ENCODE measurements around the gene ETF1. TPM values are rescaled to one million over a fixed set of nuclear protein-coding genes. Genes with fewer than 3 reads are reported as not detected.

Gene ETF1
- total and polyA plus RNA-seq, 9 of the 15 experiments (the other 6 are each of a cell fraction or from before 2014, with no cell fraction given) = 53.7 to 209 (median 164) TPM

GRCh38 chr5:138577452-138577851 is 34.4 kb upstream of the ETF1 start (continued):
- TF ChIP-seq E2F6 (IDR thresholded peaks at IDR 0.05; ENCODE audit: borderline replicate concordance in 1 of 2, extremely low read depth in 1 of 2, insufficient read depth in 1 of 2, insufficient read length in 1 of 2, low read depth in 1 of 2, low read length in 1 of 2, poor library complexity in 1 of 2, severe bottlenecking in 1 of 2) (no peak), SMAD2 (IDR thresholded peaks at IDR 0.05; ENCODE audit: low read depth, low read length) (no peak)

- H3K4me2 ChIP-seq (ENCODE audit: insufficient read depth, low read length) = peak within 1 kb of the TSS; percentile 91
- no peaks in the 10 kb centered on the region for H3K9me1 ChIP-seq (ENCODE audit: control insufficient read depth, insufficient read depth, low read length)
- H2AFZ ChIP-seq (ENCODE audit: low read depth, low read length) = peak within 1 kb of the TSS; percentile 93
- peaks cover 2% of the 10 kb centered on the region; the same call in 1 of the 2 replicates for H3K9me3 ChIP-seq (replicated peaks; ENCODE audit: control insufficient read depth, insufficient read depth, low read depth, low read length)
- intact Hi-C loops (cut with micrococcal nuclease) (loop anchor here (1.0 to 5.0 kb wide), 4 partner anchors 58 to 767 kb away; partner anchors contain the start of gene PAIP2), in situ Hi-C loops (cut with MboI) (no loop called here)
- no peaks in the 10 kb centered on the region for H3K27me3 ChIP-seq (ENCODE audit: control insufficient read depth in 2 of 2, insufficient read depth in 2 of 2, low read length in 2 of 2)
- WGBS (ENCODE audit: insufficient coverage, low coverage, missing lambda C conversion rate) = 1% methylated on average over 73 of the region's 73 CpGs
- peak within 1 kb of the TSS; percentile 72 for H3K4me3 ChIP-seq
- DNase-seq (ENCODE audit: extremely low read depth in 1 of 4, low spot score in 3 of 4) (peak; percentile 97 to 100 (median 98)), FAIRE-seq (peak; percentile 97), ATAC-seq (peak; percentile 90)
- H4K20me1 ChIP-seq (replicated peaks; ENCODE audit: control insufficient read depth, insufficient read depth, low read length) = no peaks in the 10 kb centered on the region
- H3K9ac ChIP-seq (ENCODE audit: insufficient read depth in 1 of 2, low read depth in 2 of 2, low read length in 2 of 2) = peak within 1 kb of the TSS; percentile 99
- ChIA-PET CTCF (ENCODE audit: low intra/inter-chr PET ratio) (interaction anchor here (0.5 to 0.7 kb wide), 2 partner anchors 110 to 482 kb away, joined by 3 read pairs; partner anchors contain the start of gene EGR1), POLR2A (interaction anchor here (0.6 to 2.5 kb wide), 26 partner anchors 9 to 1537 kb away, joined by 3 to 18 read pairs (median 4); partner anchors contain the start of genes EGR1, ETF1 and PAIP2)
- BruUV-seq (replicated peaks) = no TSS peak
- peaks cover 11 to 21% of the 10 kb centered on the region in 2 experiments; a peak in 4 of 5 replicates for H3K4me1 ChIP-seq (replicated peaks in 1 of 2; ENCODE audit: control insufficient read depth in 2 of 2, insufficient read depth in 2 of 2, low read length in 2 of 2)
- H3K27ac ChIP-seq (ENCODE audit: extremely low read depth, low read depth, low read length) = peak within 1 kb of the TSS; percentile 97
- peaks cover 51% of the 10 kb centered on the region for H3K79me2 ChIP-seq (ENCODE audit: control insufficient read depth, insufficient read depth, low read length)
- H3K36me3 ChIP-seq (ENCODE audit: control insufficient read depth, insufficient read depth, low read length) = peaks cover 41% of the 10 kb centered on the region
- no peak for TF ChIP-seq ZNF785 (CRISPR knock-in tag; IDR thresholded peaks at IDR 0.05)
- TF ChIP-seq CC2D1A (IDR thresholded peaks at IDR 0.05) = peak; percentile 55
- TF ChIP-seq ZNF217 (CRISPR knock-in tag; IDR thresholded peaks at IDR 0.05) = no peak
- peak; percentile 58; the same call in 1 of the 2 replicates for TF ChIP-seq ZBTB1 (CRISPR knock-in tag; IDR thresholded peaks at IDR 0.05; ENCODE audit: borderline replicate concordance, low read depth)
- TF ChIP-seq ELF4 (CRISPR knock-in tag; IDR thresholded peaks at IDR 0.05) = peak; percentile 66
- no peak for TF ChIP-seq KLF10 (CRISPR knock-in tag; IDR thresholded peaks at IDR 0.05)
- no peak for TF ChIP-seq ZBTB5 (IDR thresholded peaks at IDR 0.05)
- no peak for TF ChIP-seq RBM17 (IDR thresholded peaks at IDR 0.05; ENCODE audit: borderline replicate concordance, low read depth, low read length)
- TF ChIP-seq ATF3 (IDR thresholded peaks at IDR 0.05) = peak; percentile 98
- no peak for TF ChIP-seq ATF3 (CRISPR knock-in tag; conservative IDR thresholded peaks at IDR 0.05)
- TF ChIP-seq ZBTB17 (CRISPR knock-in tag; IDR thresholded peaks at IDR 0.05) = no peak; the same call in 1 of the 2 replicates
- TF ChIP-seq ZSCAN32 (CRISPR knock-in tag; IDR thresholded peaks at IDR 0.05) = peak; percentile 89
- TF ChIP-seq HNRNPLL (IDR thresholded peaks at IDR 0.05; ENCODE audit: low read depth, low read length, poor library complexity, severe bottlenecking) = peak; percentile 100
These were observed 32.4 kb upstream of the ETF1 start, which contains the start of gene HSPA9 for GRCh38 chr5:138575194-138576015. Gene HSPA9 (minus strand): TSS chr5:138575401. CDS start chr5:138575318, 83 bp downstream.
